SH-SY5Y (cell line): ENCODE measurements around the gene PRDM2.

Experiments
- GATA2 ChIP-seq: IDR thresholded peaks from 2 replicates; pipeline ENCODE4 v1.6.1; 2011; ENCODE audit warnings: mild to moderate bottlenecking, low read depth, low read length
- GATA3 ChIP-seq: IDR thresholded peaks from 2 replicates; pipeline ENCODE4 v1.6.1; 2011; ENCODE audit warnings: low read depth, mild to moderate bottlenecking, low read length, moderate library complexity

The PRDM2 gene

DNA sequence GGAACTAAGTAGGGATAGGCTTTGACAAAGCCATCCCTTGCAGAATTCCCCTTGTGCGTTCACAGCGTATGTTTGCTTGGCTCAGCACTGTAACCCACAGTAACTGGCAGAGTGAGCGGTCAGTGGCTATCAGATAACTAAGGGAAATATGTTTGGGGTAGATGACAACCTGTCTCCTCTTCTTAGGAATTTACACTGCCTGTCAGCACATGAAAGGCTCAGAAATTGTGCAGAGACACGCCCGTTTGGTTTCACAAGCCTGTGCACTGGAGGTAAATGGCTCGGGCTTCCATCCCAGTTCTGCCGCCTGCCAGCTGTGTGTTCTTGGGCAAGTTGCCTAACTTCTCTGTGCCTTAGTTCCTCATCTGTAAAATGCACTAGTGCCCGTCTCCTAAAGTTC, 101.2 kb downstream of the PRDM2 start:
- TF ChIP-seq GATA3 (no peak), GATA2 (no peak)

DNA sequence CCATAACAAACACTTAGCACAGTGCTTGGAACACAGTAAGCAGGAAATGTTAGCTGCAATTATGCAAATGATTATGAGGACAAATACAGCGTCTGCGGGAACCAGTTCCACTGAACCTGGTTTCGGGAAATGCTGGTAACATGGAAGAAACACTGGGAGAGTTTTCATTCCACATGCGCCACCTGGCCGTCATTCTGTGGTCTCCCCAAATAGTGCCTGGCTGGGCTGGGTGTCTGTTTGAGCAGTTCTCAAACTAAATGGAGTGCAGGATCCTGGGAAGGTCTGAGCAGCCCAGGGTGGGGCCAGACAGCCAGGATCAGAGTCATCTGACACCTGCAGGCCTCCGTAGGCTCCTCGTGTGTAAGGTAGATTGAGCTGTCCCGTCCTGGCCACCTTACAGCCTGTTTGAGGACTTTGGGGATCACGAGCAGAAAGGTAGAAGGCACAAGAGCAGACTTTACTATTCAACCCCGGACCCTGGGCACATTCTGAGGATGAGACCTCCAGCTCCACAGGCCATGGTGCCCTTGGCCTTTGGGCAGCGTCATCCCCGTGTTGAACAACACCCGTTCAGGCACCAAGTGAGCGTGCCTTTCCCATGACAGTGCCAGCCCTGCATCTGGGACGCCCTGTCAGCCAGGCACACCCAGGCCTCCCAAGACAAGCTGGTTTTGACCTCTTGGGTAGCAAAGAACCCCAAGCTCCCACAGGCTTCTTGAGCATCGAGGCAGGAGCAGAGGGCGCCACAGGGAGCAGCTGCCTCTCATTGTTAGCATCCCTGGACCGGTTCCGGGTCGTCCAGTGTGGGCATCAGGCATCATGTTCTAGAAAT, 101.9 kb downstream of the PRDM2 start:
- no peak for TF ChIP-seq GATA3
- no peak for TF ChIP-seq GATA2

DNA sequence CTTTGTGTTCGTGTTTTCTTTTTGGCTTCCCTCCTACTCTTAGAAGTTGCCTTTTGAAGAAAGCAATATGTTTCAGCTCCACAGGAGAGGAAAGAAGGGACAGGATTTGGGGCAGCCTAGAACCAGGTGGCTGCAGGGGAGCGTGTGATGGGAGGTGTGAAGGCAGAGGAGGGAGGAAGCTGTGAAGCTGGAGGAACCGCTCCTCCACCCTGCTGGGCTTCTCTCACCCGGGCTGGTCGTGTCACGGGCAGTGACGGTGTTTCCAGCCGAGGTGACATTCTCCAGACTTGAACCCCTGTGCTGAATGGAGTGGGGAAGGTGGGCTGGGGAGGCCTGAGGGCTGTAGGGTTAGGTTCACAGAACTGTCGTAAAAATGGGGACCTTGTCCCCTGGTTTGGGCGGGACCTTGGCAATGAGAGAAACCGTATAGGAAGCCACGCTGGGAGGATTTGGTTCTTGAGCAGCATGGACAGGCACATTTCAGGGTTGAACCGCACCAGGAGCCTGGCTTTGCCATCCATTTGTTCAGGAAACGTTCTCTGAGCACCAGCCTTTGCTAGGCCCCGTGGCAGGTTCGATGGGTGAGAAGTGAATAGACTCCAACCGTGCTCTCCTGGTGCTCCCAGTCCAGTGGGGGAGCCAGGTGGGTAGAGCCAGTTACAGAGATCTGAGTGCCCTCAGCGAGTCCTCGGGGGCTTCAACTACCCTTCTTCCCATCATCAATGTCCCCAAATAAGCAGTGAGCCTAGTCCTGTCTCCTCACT, 103.0 kb downstream of the PRDM2 start:
- TF ChIP-seq GATA3 (no peak), GATA2 (no peak)

DNA sequence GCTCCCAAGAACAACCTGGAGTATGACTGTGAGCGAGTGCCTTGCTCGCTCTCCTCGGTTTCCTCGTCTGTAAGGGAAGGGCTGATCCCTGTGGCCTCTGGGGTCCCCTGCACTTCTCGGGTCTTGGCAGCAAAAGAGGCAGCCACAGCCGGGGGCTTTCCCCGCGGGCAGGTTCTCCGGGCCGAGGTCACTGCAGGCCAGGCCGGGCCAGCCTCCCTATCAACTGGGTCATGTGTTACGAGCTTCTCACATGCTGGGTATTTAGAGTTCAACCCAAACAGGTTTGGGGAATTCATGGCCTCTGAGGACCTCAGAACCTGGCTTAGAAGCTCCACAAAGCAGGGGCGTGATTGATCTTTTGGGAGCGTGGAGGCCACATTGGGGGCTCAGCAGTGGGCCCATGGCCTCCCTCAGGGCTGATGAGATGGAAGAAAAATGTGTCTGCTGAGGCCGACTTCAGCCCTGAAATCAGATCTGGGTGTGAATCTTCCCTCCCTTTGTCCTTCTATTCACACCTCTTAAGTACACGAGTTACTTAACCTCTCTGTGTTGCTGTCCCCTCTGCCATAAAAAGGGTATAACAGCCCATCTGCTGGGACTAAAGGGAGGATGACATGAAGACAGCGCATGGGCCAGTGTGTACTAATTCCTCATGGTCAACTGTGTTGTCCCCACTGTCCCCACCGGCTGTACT, 103.7 kb downstream of the PRDM2 start:
- TF ChIP-seq GATA3, result no peak
- no peak for TF ChIP-seq GATA2

DNA sequence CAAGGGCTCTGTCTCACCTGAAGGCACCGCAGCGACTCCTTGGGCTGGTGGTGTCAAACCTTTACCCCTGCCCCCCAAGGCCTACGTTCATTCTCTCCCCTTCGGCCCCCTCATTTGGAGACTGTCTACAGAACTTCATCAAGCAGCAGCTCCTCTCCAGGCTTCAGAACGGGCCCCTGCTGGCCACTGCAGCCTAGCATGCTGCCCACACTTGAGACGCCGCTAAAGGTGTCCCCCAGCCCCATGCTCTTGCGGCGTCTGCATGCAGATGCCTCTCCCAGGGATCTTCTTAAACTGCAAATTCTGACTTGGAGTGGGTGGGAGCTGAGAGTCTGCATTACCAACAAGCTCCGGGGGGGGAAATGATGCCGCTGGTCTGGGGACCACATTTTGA, 104.2 kb downstream of the PRDM2 start:
- no peak for TF ChIP-seq GATA3
- no peak for TF ChIP-seq GATA2

DNA sequence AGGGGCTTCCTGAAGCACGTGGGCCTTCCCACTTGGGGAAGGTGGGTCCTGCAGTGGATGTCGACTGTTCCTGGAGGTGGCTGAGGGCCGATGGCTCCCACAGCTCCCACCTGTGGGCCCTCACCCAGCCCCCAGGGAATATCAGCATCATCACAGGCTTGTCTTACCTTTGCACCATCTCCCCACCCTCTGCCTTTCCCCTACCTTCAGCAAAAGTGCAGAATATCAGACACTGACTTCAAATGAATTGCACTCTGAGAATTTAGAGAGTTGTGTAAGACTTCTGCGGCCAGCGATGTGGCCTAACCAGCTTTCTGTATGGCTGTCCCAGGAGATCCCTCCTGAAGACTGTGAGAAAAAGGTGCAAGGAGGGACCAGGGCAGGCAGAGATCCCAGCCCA, 105.4 kb downstream of the PRDM2 start:
- no peak for TF ChIP-seq GATA3
- no peak for TF ChIP-seq GATA2

DNA sequence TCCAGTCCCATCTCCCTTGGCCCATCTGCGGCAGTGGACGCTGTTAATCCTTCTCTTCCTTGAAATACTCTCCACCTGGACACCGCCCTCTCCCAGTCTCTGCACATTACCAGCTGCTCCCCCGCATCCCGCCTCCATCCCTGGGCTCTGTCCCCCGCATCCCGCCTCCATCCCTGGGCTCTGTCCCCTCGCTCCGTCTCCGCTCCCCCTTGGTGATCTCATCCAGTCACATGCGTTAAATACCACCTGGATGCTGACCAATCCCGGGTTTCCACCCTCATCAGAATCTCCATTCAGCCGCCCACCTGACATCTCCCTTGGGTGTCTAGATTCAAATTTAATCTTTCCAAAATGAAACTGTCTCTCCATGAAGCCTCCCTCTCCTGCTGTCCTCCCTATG, 106.1 kb downstream of the PRDM2 start:
- TF ChIP-seq GATA3, result no peak
- no peak for TF ChIP-seq GATA2

DNA sequence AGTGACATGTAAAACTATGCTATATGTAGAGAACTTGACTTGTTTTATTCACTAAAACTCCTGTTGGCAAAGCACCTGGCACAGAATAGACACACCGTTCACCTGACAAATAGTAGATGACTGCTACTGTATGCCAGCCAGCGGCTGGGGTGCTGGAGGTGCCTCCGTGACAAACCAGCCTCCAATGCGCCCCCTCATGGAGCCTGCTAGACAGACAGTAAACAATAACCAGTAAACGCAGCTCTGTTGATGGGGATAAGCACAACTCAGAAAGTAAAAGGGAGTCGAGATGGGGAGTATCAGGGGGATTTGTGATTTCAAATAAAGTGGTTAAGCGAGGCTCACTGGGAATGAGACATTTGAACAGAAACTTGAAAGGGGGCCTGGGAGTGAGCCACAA, 107.2 kb downstream of the PRDM2 start:
- TF ChIP-seq GATA2, result no peak
- TF ChIP-seq GATA3, result no peak

DNA sequence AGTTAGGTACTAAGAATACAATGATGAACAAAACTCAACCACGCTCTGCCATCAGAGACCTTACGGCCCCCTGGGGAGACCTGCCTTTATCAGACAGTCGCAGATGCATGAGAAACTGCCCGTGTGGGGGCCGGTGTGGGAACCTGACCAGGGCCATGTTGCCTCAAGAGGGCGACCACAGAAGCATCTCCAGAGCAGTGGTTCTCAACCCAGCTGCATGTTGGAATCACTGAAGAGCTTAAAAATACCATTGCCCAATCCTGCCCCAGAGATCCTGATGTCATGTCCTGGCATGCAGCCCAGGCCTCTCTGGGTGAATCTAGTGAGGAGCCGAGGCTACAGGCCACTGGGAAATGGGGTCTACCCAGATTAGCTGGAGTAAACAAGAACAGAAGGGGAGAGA, 108.7 kb downstream of the PRDM2 start:
- TF ChIP-seq GATA3 (no peak), GATA2 (no peak)

DNA sequence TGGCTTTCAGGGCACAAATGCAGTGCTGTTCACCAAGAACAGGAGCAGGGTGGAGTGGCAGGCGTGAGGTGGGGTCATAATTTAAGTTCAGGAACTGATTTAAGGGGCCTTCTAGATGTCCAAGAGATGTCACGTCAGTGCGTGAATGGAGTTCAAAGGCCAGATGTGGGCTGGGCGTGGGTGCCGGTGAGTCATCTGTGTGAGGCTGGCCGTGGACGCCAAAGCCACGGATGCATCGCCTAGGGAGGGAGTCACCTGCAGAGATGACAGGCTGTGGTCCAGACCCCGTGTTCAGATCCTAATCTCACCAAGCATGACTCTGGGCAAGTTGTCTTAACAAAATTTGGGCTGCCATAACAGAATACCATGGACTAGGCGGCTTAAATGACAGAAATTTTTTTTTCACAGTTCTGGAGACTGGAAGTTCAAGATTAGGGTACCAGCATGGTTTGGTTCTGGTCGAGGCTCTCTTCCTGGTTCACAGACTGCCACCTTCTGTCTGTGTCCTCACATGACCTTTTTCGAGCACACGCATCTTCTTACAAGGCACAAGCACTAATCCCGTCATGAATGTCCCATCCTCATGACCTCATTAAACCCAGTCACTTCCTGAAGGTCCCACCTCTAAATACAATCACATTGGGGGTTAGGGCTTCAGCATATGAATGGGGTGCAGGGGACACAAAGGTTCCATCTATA, 109.6 kb downstream of the PRDM2 start:
- no peak for TF ChIP-seq GATA3
- TF ChIP-seq GATA2, result no peak

DNA sequence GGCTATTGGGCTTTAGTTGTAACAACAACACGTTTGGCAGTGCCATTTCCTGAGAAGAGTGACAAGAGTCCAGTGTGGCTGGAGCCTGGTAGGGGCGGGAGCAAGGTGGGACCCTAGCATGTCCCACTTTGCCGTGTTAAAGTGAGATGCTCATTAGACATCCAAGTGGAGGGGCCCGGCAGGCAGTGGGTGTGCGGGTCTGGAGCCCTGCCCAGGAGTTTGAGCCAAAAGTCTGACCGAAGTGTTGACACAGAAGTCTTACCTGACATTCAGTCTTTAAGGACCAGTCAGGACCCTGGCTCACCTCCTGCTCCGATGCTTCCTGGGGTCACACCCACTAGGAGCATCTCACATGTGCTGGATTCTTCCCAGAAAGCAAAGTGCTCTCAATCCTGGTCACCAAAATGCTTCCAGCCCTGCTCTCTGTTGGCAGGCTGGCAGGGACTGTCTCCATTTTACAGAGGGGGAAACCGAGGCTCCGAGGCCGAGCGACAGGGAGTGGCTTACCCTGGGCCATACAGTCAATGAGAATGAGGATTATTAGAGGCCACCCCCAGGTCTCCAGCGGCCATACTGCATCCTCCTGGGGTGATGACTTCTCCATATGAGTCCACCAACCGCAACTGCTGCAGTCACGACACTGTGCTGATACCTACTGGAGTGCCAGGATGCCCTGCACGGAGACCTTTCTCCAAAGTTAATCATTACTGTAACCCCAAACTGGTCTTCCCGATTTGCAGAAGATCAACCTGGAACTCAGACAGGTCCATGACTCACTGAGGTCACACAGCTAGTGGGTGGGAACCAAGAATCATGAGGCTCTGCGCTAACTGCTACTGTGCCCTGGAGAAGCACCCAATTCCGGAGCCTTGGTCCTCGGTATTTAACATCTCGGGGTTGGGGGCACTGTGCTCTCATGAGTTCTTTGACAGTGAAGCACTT, 112.7 kb downstream of the PRDM2 start:
- TF ChIP-seq GATA3 (no peak), GATA2 (no peak)

DNA sequence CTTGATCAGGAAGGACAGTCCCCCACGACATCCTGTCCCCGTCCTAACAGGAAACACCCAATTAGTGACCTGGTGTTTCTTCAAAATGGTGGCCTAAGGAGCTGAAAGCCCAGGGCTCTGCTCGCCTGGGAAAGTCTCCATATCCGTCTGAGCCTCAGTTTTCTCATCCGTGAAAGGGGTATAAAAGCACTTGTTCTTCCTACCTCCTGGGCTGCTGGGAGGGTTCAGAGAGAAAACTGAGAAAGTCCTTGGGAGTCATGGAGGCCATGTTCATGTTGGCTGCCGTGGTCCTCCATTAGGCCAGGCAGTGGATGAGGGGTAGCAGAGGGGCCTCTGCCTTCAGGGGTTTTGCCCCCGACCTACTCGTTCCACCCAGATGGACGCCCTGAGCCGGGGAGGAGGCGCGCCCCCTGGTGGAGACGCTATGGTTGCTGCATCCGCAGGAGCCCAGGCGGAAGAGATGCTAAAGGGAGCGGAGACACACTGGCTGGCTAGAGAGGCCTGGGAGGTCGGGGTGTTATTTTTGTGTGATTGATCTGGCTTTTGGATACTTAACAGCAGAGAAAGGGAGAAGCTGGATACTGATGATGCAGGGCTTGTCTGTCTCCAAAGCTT, 113.5 kb downstream of the PRDM2 start:
- no peak for TF ChIP-seq GATA3
- TF ChIP-seq GATA2, result no peak
